B cell (primary cell): ENCODE data around the gene GAMT. TPM values are rescaled to one million over a fixed set of nuclear protein-coding genes. Genes with fewer than 3 reads are reported as not detected.

Source experiments
- ATAC-seq: fragments of 200-7000 bp; cut with Tn5 transposase; one replicate; pipeline ENCODE4 v1.10.0; 2021; ENCODE audit warnings: low read depth, mild to moderate bottlenecking, moderate number of reproducible peaks, moderate library complexity
- CTCF ChIA-PET: fragments of 350-600 bp; sonication (Branson Sonifier 250); formaldehyde crosslinking; loops from one replicate; lab custom pipeline; 2021; ENCODE audit warnings: antibody characterized with exemption, inconsistent platforms; lab: Charles Lee
- POLR2A ChIA-PET: fragments of 350-600 bp; sonication (Branson Sonifier 250); formaldehyde crosslinking; loops from one replicate; lab custom pipeline; 2021; ENCODE audit warnings: antibody characterized with exemption; lab: Charles Lee
- DNase-seq: peaks from one replicate; pipeline ENCODE4 v3.0.0; 2013
- H2AFZ ChIP-seq: 2 replicates; pipeline ENCODE4 v1.6.1; 2012; ENCODE audit warnings: mild to moderate bottlenecking, low read depth, low read length; ENCODE audit not compliant: insufficient read depth, poor library complexity, severe bottlenecking
- H3K27ac ChIP-seq, 2 donors: 1 replicate in 1 of 2; 2 replicates in 1 of 2; pipeline ENCODE4 v1.5.1; 2012 to 2013; ENCODE audit warnings: low read length in 2 of 2, mild to moderate bottlenecking in 2 of 2, moderate library complexity in 1 of 2
- H3K27me3 ChIP-seq, 4 experiments: fragments of 200-600 bp in 1 of 4; sonication (generic) in 1 of 4; replicated peaks in 1 of 4; 1 replicate in 2 of 4; 2 replicates in 2 of 4; pipeline versions ENCODE4 v1.6.1 to v1.7.0; 2013 to 2016; ENCODE audit warnings: low read length in 3 of 4, mild to moderate bottlenecking in 2 of 4, mixed read lengths in 1 of 4, moderate library complexity in 1 of 4; ENCODE audit not compliant: insufficient read depth in 4 of 4, control insufficient read depth in 3 of 4; ENCODE audit errors: control extremely low read depth in 1 of 4
- H3K36me3 ChIP-seq, 2 experiments: replicated peaks in 1 of 2; 1 replicate in 1 of 2; 2 replicates in 1 of 2; pipeline versions ENCODE4 v1.6.1 to v1.7.1; 2013; ENCODE audit warnings: low read length in 1 of 2; ENCODE audit not compliant: insufficient read depth in 2 of 2, control insufficient read depth in 1 of 2; ENCODE audit errors: control extremely low read depth in 1 of 2, extremely low read depth in 1 of 2
- H3K4me1 ChIP-seq, 2 donors: fragments of 200-600 bp in 1 of 2; sonication (generic) in 1 of 2; 1 replicate in 1 of 2; 2 replicates in 1 of 2; pipeline versions ENCODE4 v1.5.1 to v1.6.1; 2013 to 2017; ENCODE audit warnings: low read length in 2 of 2; ENCODE audit not compliant: control insufficient read depth in 2 of 2, insufficient read depth in 2 of 2
- H3K4me2 ChIP-seq: replicated peaks from 2 replicates; pipeline ENCODE3; 2012; ENCODE audit warnings: mild to moderate bottlenecking, low read depth, low read length; ENCODE audit not compliant: poor library complexity, severe bottlenecking
- H3K4me3 ChIP-seq, 5 experiments: fragments of 200-600 bp in 1 of 5; sonication (generic) in 1 of 5; 1 replicate in 3 of 5; 2 replicates in 2 of 5; pipeline versions ENCODE4 v1.5.1 to v1.7.0; 2011 to 2016; ENCODE audit warnings: low read length in 4 of 5, mild to moderate bottlenecking in 4 of 5, low read depth in 2 of 5, control low read depth in 1 of 5, moderate library complexity in 1 of 5; ENCODE audit not compliant: insufficient read depth in 1 of 5; ENCODE audit errors: control extremely low read depth in 1 of 5, extremely low read depth in 1 of 5
- H3K79me2 ChIP-seq: fragments of 200-600 bp; sonication (generic); one replicate; pipeline ENCODE4 v1.6.0; 2016; ENCODE audit warnings: low read length; ENCODE audit not compliant: control insufficient read depth, insufficient read depth
- H3K9ac ChIP-seq: fragments of 200-600 bp; sonication (generic); 2 replicates; pipeline ENCODE4 v1.6.1; 2017; ENCODE audit warnings: mild to moderate bottlenecking, low read length, moderate library complexity
- H3K9me3 ChIP-seq, 3 donors: one replicate each; pipeline versions ENCODE4 v1.6.1 to v1.7.1; 2013; ENCODE audit warnings: low read length in 2 of 3; ENCODE audit not compliant: control insufficient read depth in 2 of 3, insufficient read depth in 1 of 3; ENCODE audit errors: control extremely low read depth in 1 of 3
- H4K20me1 ChIP-seq: 2 replicates; pipeline ENCODE4 v1.6.0; 2012; ENCODE audit warnings: mild to moderate bottlenecking, low read length; ENCODE audit not compliant: insufficient read depth, control insufficient read depth, poor library complexity, severe bottlenecking
- H3K27ac Mint-ChIP-seq: one replicate; pipeline ENCODE4 v1.8.0; 2021; ENCODE audit warnings: mixed read lengths
- H3K27me3 Mint-ChIP-seq: one replicate; pipeline ENCODE4 v1.8.0; 2021; ENCODE audit warnings: mixed read lengths
- H3K4me1 Mint-ChIP-seq: one replicate; pipeline ENCODE4 v1.8.0; 2021; ENCODE audit warnings: mixed read lengths
- H3K4me3 Mint-ChIP-seq: one replicate; pipeline ENCODE4 v1.8.0; 2021; ENCODE audit warnings: mixed read lengths
- H3K9me3 Mint-ChIP-seq: one replicate; pipeline ENCODE4 v1.8.0; 2022; ENCODE audit warnings: mixed read lengths; ENCODE audit not compliant: insufficient read depth
- CTCF ChIP-seq: fragments of 200-600 bp; IDR thresholded peaks from one replicate; pipeline ENCODE4 v1.8.0; 2022; ENCODE audit warnings: antibody characterized with exemption, mild to moderate bottlenecking
- EZH2 ChIP-seq: IDR thresholded peaks from 2 replicates; pipeline ENCODE4 v1.6.1; 2012; ENCODE audit warnings: borderline replicate concordance, low read depth, mild to moderate bottlenecking, moderate library complexity, low read length; ENCODE audit not compliant: insufficient read depth, poor library complexity, severe bottlenecking
- WGBS: methylation state at CpG from one replicate; pipeline ENCODE4 v1.1.5; 2013; ENCODE audit warnings: missing lambda C conversion rate; ENCODE audit not compliant: insufficient coverage; 5-methylcytosine and 5-hydroxymethylcytosine counted together
- intact Hi-C: fragments of 100-400 bp; cut with micrococcal nuclease; formaldehyde crosslinking; loops from one replicate; pipeline ENCODE4 v1.10.0; 2022
- polyA plus RNA-seq: library from polyadenylated mRNA; depleted of rRNA; stranded (reverse); fragments of >200 nt; gene quantifications from 2 replicates; pipeline ENCODE4 v1.2.3, GENCODE V29; 2012
- total RNA-seq, 2 donors: library from RNA; stranded (reverse); fragments of 120-200 nt in 1 of 2; gene quantifications; 1 replicate in 1 of 2; 2 replicates in 1 of 2; pipeline versions ENCODE4 v1.2.3 to v1.2.4, GENCODE V29; 2013 to 2022

The GAMT gene
- total and polyA plus RNA-seq, 2 donors (not counting 1 experiment from before 2014, with no cell fraction given): 8.8 to 12.1 TPM

DNA sequence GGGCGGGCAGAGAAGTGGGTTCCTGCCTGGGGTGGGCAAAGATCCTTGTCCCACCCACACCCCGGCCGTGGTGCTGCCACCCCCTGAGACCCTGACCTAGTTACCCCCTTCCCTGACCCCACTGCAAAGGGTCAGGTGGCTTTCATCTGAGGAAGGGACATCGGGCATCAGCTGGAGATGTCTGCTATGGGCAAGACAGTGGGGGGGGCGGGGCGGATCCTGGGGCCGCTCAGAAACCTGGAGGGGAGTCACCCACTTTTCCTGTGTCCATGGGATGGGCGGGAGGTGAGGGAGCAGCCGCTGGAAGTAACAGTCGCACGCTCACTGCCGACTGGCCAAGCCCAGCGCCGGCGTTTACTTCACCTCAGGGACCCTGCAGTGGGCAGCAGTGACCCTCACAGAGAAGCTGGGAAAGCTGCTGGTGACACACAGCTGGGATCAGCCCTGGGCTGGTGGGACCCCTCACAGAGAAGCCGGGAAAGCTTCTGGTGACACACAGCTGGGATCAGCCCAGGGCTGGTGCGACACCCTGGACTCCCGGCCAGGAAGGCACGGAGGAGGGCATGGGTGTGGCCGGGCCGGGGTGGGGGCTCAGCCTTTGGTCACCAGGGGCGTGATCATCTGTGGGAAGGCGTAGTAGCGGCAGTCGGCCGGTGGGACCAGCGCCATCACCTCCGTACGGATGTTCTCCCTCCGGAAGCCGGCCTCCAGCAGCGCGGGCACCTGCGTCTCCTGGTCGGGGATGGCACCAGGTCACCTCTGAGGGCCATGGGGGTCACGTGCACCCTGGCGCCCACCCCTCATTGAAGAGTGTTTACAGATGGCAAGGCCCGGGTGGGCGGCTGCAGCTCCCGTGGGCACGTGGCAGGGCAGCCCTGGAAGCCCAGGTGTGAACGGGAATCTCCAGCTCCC, 4.3 kb downstream of the GAMT start:
- Histone ChIP-seq H2AFZ (no peak overlapping the region), H3K27ac (no peak overlapping the region), H4K20me1 (no peaks in the 10 kb centered on the region), H3K4me3 (no peak overlapping the region), H3K4me2 (no peak overlapping the region), H3K79me2 (no peaks in the 10 kb centered on the region), H3K9ac (no peak overlapping the region), H3K36me3 (peaks cover 0 to 16% of the 10 kb centered on the region in 2 experiments), H3K4me1 (peaks cover 10 to 14% of the 10 kb centered on the region in 2 donors), H3K9me3 (no peaks in the 10 kb centered on the region), H3K27me3 (peaks cover 0 to 2% (median 0%) of the 10 kb centered on the region in 4 experiments)
- H3K4me1 Mint-ChIP-seq: peaks cover 6% of the 10 kb centered on the region
- ATAC-seq: no peak
- H3K4me3 Mint-ChIP-seq: no peak overlapping the region
- no peaks in the 10 kb centered on the region for H3K9me3 Mint-ChIP-seq
- intact Hi-C loops: no loop called here
- no peaks in the 10 kb centered on the region for H3K27me3 Mint-ChIP-seq
- no peak overlapping the region for H3K27ac Mint-ChIP-seq
- no peak for DNase-seq
- CTCF ChIA-PET: no interaction called here
- WGBS: 91% methylated on average over 39 of the region's 42 CpGs
- POLR2A ChIA-PET: no interaction called here
- TF ChIP-seq EZH2 (no peak), CTCF (no peak)
